ENCODE results near the gene MGMT. TPM values are rescaled to one million over a fixed set of nuclear protein-coding genes. Genes with fewer than 3 reads are reported as not detected.

The MGMT gene
- total RNA-seq, 2 donors from 2014 or later: 28.6 to 33.7 TPM

GRCh38 chr10:129815898-129816655, 349.0 kb downstream of the MGMT start:
- TF ChIP-seq CTCF (conservative IDR thresholded peaks at IDR 0.05): no peak
- peaks cover 3% of the 10 kb centered on the region for H3K4me1 ChIP-seq (ENCODE audit: control insufficient read depth, insufficient read depth, low read length)
- Mint-ChIP-seq H3K27ac (no peak overlapping the region), H3K27me3 (ENCODE audit: insufficient read depth) (peaks cover 5% of the 10 kb centered on the region), H3K4me3 (no peak overlapping the region), H3K36me3 (ENCODE audit: low read depth) (peaks cover 18% of the 10 kb centered on the region), H3K9me3 (peaks cover 35% of the 10 kb centered on the region), H3K4me1 (peaks cover 12% of the 10 kb centered on the region)
- H3K27me3 ChIP-seq (ENCODE audit: control insufficient read depth, insufficient read depth, low read length, poor library complexity, severe bottlenecking): no peaks in the 10 kb centered on the region
- WGBS, 2 experiments (ENCODE audit: insufficient coverage in 1 of 2, insufficient read length in 1 of 2): 95 to 97% methylated on average over 7 to 17 of the region's 17 CpGs
- no peak overlapping the region for H3K4me3 ChIP-seq (ENCODE audit: low read length)
- no peak overlapping the region for H3K9ac ChIP-seq (ENCODE audit: extremely low read depth, low read length, poor library complexity, severe bottlenecking)
- no peaks in the 10 kb centered on the region for H3K36me3 ChIP-seq (ENCODE audit: control insufficient read depth, insufficient read depth, low read length)
- no peak overlapping the region for H3K27ac ChIP-seq (ENCODE audit: low read depth, low read length)
- no peak for DNase-seq
- peaks cover 5% of the 10 kb centered on the region for H3K9me3 ChIP-seq (ENCODE audit: control insufficient read depth, low read length)

DNA sequence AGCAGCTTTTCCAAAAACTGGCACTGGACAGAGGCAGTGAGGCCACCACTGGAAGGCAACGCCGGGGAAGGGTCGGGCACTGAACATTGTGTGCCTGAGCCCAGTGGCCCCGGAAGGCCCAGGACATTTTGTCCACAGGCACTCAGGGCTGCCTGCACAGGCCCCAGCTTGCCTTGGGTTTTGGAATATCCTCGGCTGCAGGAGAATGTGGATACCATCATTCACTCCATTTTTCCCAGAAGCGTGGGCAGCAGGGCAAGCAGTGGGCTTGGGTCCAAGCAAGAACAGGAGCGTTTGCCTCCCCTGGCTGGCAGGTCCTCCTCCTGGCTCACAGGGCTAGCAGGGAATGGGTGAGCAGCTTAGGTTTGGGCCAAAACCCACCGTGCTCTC, 349.6 kb downstream of the MGMT start:
- H3K9me3 Mint-ChIP-seq: peaks cover 35% of the 10 kb centered on the region
- H3K4me1 Mint-ChIP-seq: peaks cover 12% of the 10 kb centered on the region
- Histone ChIP-seq H3K4me3 (ENCODE audit: low read length) (no peak overlapping the region), H3K36me3 (ENCODE audit: control insufficient read depth, insufficient read depth, low read length) (no peaks in the 10 kb centered on the region), H3K9me3 (ENCODE audit: control insufficient read depth, low read length) (peaks cover 5% of the 10 kb centered on the region), H3K27ac (ENCODE audit: low read depth, low read length) (no peak overlapping the region), H3K27me3 (ENCODE audit: control insufficient read depth, insufficient read depth, low read length, poor library complexity, severe bottlenecking) (no peaks in the 10 kb centered on the region), H3K4me1 (ENCODE audit: control insufficient read depth, insufficient read depth, low read length) (peaks cover 3% of the 10 kb centered on the region), H3K9ac (ENCODE audit: extremely low read depth, low read length, poor library complexity, severe bottlenecking) (no peak overlapping the region)
- DNase-seq: no peak
- no peak overlapping the region for H3K27ac Mint-ChIP-seq
- TF ChIP-seq CTCF (conservative IDR thresholded peaks at IDR 0.05): no peak
- H3K27me3 Mint-ChIP-seq (ENCODE audit: insufficient read depth): peaks cover 5% of the 10 kb centered on the region
- no peak overlapping the region for H3K4me3 Mint-ChIP-seq
- WGBS, 2 experiments (ENCODE audit: insufficient coverage in 1 of 2, insufficient read length in 1 of 2): 90 to 91% methylated on average over 3 to 8 of the region's 8 CpGs
- peaks cover 18% of the 10 kb centered on the region for H3K36me3 Mint-ChIP-seq (ENCODE audit: low read depth)

All from endodermal cell (in vitro differentiated cells).